GM12878 (cell line): ENCODE results near the gene POLR2I. TPM values are rescaled to one million over a fixed set of nuclear protein-coding genes. Genes with fewer than 3 reads are reported as not detected.

Experiments used
- ATAC-seq: fragments of 200-7000 bp; cut with Tn5 transposase; 3 replicates; pipeline ENCODE4 v1.9.1; 2020; ENCODE audit warnings: mild to moderate bottlenecking, moderate library complexity
- BruUV-seq: library from RNA; stranded (reverse); fragments of 400-500 nt; replicated peaks from 2 replicates; lab custom pipeline; 2021; lab: Mats Ljungman, UMichigan
- CTCF ChIA-PET: fragments of 300-600 bp; sonication (Branson Sonifier 250); formaldehyde crosslinking; extraction: SDS; loops from one replicate; lab custom pipeline; 2021; ENCODE audit warnings: inconsistent platforms; lab: Yijun Ruan, JAX
- POLR2A ChIA-PET: fragments of 350-600 bp; formaldehyde crosslinking; extraction: SDS; loops from one replicate; lab custom pipeline; 2021; ENCODE audit warnings: inconsistent platforms; lab: Charles Lee
- RAD21 ChIA-PET: fragments of 300-600 bp; sonication (Branson Sonifier 250); formaldehyde crosslinking; loops from one replicate; lab custom pipeline; 2023; ENCODE audit warnings: antibody characterized with exemption; ENCODE audit not compliant: unreplicated experiment; lab: Charles Lee
- SMC1A ChIA-PET: fragments of 300-600 bp; sonication (Branson Sonifier 250); formaldehyde crosslinking; loops from one replicate; lab custom pipeline; 2023; ENCODE audit not compliant: unreplicated experiment, uncharacterized antibody; lab: Charles Lee
- DNase-seq: peaks from one replicate; pipeline ENCODE4 v3.0.0-alpha.2; 2011; ENCODE audit warnings: low read depth, low spot score
- FAIRE-seq: peaks from 3 replicates; lab custom pipeline; 2011; peaks lifted over from hg19 to GRCh38; lab: Jason Lieb, UNC
- H2AFZ ChIP-seq: 2 replicates; pipeline ENCODE4 v1.6.0; 2011; ENCODE audit warnings: low read depth, low read length, control low read depth; ENCODE audit not compliant: control insufficient read depth
- H3K27ac ChIP-seq: 2 replicates; pipeline ENCODE4 v1.5.1; 2011; ENCODE audit warnings: control low read depth; ENCODE audit not compliant: control insufficient read depth, insufficient read depth
- H3K27me3 ChIP-seq, 2 experiments: replicated peaks in 1 of 2; 2 replicates each; pipeline versions ENCODE4 v1.6.0 to v1.6.1; 2011; ENCODE audit warnings: low read length in 1 of 2; ENCODE audit not compliant: control insufficient read depth in 2 of 2, insufficient read depth in 2 of 2
- H3K36me3 ChIP-seq, 2 experiments: 2 replicates each; pipeline ENCODE4 v1.5.1; 2011; ENCODE audit warnings: low read length in 1 of 2; ENCODE audit not compliant: control insufficient read depth in 2 of 2, insufficient read depth in 2 of 2
- H3K4me1 ChIP-seq: 2 replicates; pipeline ENCODE4 v1.6.1; 2011; ENCODE audit warnings: mild to moderate bottlenecking, low read length, moderate library complexity, mixed read lengths; ENCODE audit not compliant: control insufficient read depth, insufficient read depth
- H3K4me2 ChIP-seq: 2 replicates; pipeline ENCODE4 v1.6.0; 2011; ENCODE audit warnings: control low read depth; ENCODE audit not compliant: control insufficient read depth, insufficient read depth
- H3K4me3 ChIP-seq: fragments of 200-600 bp; sonication (generic); 2 replicates; pipeline ENCODE4 v1.5.1; 2016
- H3K79me2 ChIP-seq: 2 replicates; pipeline ENCODE4 v1.6.0; 2011; ENCODE audit warnings: low read length; ENCODE audit not compliant: control insufficient read depth, insufficient read depth
- H3K9ac ChIP-seq: 2 replicates; pipeline ENCODE4 v1.8.0; 2011; ENCODE audit warnings: low read length, control low read depth, mixed read lengths; ENCODE audit not compliant: control insufficient read depth, insufficient read depth
- H3K9me3 ChIP-seq: replicated peaks from 3 replicates; pipeline ENCODE4 v1.5.1; 2011; ENCODE audit warnings: mild to moderate bottlenecking, low read length; ENCODE audit not compliant: control insufficient read depth, insufficient read depth
- H4K20me1 ChIP-seq: 2 replicates; pipeline ENCODE4 v1.6.0; 2011; ENCODE audit not compliant: control insufficient read depth, insufficient read depth
- BACH1 ChIP-seq: fragments of 450-650 bp; IDR thresholded peaks from 2 replicates; pipeline ENCODE4 v1.6.1; 2017; ENCODE audit warnings: mild to moderate bottlenecking, borderline replicate concordance
- FOXK2 ChIP-seq: fragments of 450-650 bp; IDR thresholded peaks from 2 replicates; pipeline ENCODE4 v1.6.1; 2017; ENCODE audit warnings: mild to moderate bottlenecking, moderate library complexity
- HCFC1 ChIP-seq: fragments of 150-350 bp; IDR thresholded peaks from 2 replicates; pipeline ENCODE4 v1.6.1; 2014; ENCODE audit warnings: low read length
- LARP7 ChIP-seq: fragments of 450-650 bp; IDR thresholded peaks from 2 replicates; pipeline ENCODE4 v1.6.1; 2017; ENCODE audit warnings: mild to moderate bottlenecking
- POLR2AphosphoS5 ChIP-seq: IDR thresholded peaks from 2 replicates; pipeline ENCODE4 v1.6.1; 2011; ENCODE audit warnings: mild to moderate bottlenecking, low read length, inconsistent platforms
- RAD51 ChIP-seq: fragments of 450-650 bp; IDR thresholded peaks from 2 replicates; pipeline ENCODE4 v1.6.1; 2016; ENCODE audit warnings: moderate library complexity, mild to moderate bottlenecking, inconsistent platforms
- STAT1 ChIP-seq: fragments of 450-650 bp; conservative IDR thresholded peaks from 2 replicates; pipeline ENCODE4 v1.6.1; 2014; ENCODE audit warnings: antibody characterized with exemption, mild to moderate bottlenecking
- TCF3 ChIP-seq: IDR thresholded peaks from 2 replicates; pipeline ENCODE4 v1.6.1; 2012; ENCODE audit warnings: low read depth, mild to moderate bottlenecking, low read length, borderline replicate concordance; ENCODE audit not compliant: insufficient read depth
- TCF7 ChIP-seq: IDR thresholded peaks from 2 replicates; pipeline ENCODE4 v1.6.1; 2014; ENCODE audit warnings: antibody characterized with exemption, borderline replicate concordance
- ZSCAN29 ChIP-seq: fragments of 450-650 bp; IDR thresholded peaks from 2 replicates; pipeline ENCODE4 v1.6.1; 2017; ENCODE audit warnings: mild to moderate bottlenecking, moderate library complexity
- WGBS: methylation state at CpG from one replicate; pipeline ENCODE4 v1.1.6; 2016; ENCODE audit warnings: low lambda C conversion rate; ENCODE audit not compliant: insufficient replicate concordance, insufficient coverage; ENCODE audit errors: missing lambda C conversion rate; 5-methylcytosine and 5-hydroxymethylcytosine counted together
- in situ Hi-C: fragments of 300-500 bp; cut with MboI; formaldehyde crosslinking; loops from 9 replicates; pipeline ENCODE4 v1.14.3; 2018; ENCODE audit warnings: mixed read lengths
- intact Hi-C: fragments of 100-400 bp; cut with micrococcal nuclease; formaldehyde crosslinking; loops from one replicate; pipeline ENCODE4 v1.14.2; 2022; ENCODE audit not compliant: unreplicated experiment
- polyA plus RNA-seq, 11 experiments: library from polyadenylated mRNA; depleted of rRNA in 4 of 11; unstranded in 6 of 11; stranded (reverse) in 5 of 11; fragments of >200 nt; fragmentation: Nextera tagmentation in 4 of 11; fragmentation: Illumina TruSeq in 1 of 11; extraction: Ambion mirVana in 4 of 11; extraction: Trizol in 1 of 11; gene quantifications; 1 replicate in 1 of 11; 2 replicates in 10 of 11; pipeline versions ENCODE4 v1.2.1 to v1.2.3, GENCODE V29; 2011 to 2016; ENCODE audit warnings: inconsistent platforms in 2 of 11, missing spikeins in 2 of 11, low read depth in 1 of 11
- total RNA-seq, 4 experiments: library from RNA; depleted of rRNA in 3 of 4; stranded (reverse); fragments of >200 nt in 3 of 4; fragmentation: Illumina TruSeq in 1 of 4; extraction: Trizol in 1 of 4; gene quantifications; 2 replicates each; pipeline versions ENCODE4 v1.2.1 to v1.2.3, GENCODE V29; 2013 to 2021
- TF ChIP-seq, protein P1 (sequence below): IDR thresholded peaks from 2 replicates; pipeline ENCODE4 v1.6.1; 2011; ENCODE audit warnings: borderline replicate concordance, low read depth, mild to moderate bottlenecking, moderate library complexity, low read length; ENCODE audit not compliant: insufficient read depth, poor library complexity, severe bottlenecking

Gene POLR2I
- total and polyA plus RNA-seq, 10 of the 15 experiments (the other 5 are each of a cell fraction or from before 2014, with no cell fraction given): 30.9 to 272 (median 202) TPM

- WGBS: 96% methylated on average over 9 of the region's 9 CpGs
- no peak for TF ChIP-seq LARP7
- no peak for TF ChIP-seq TCF3
- no peak for TF ChIP-seq TCF7
- no peak for TF ChIP-seq STAT1
- TF ChIP-seq ZSCAN29: no peak
- no peak for TF ChIP-seq FOXK2
- TF ChIP-seq BACH1: no peak
- no peak for TF ChIP-seq HCFC1
- no peak for TF ChIP-seq RAD51
- no peak overlapping the region for H3K27ac ChIP-seq
- DNase-seq: no peak
- no peak overlapping the region for H3K4me3 ChIP-seq
- POLR2A ChIA-PET: no interaction called here
- intact Hi-C loops: no loop called here
- no peak overlapping the region for H3K4me2 ChIP-seq
- RAD21 ChIA-PET: no interaction called here
- CTCF ChIA-PET: no interaction called here
- H3K9me3 ChIP-seq: no peaks in the 10 kb centered on the region
- BruUV-seq: no TSS peak
- FAIRE-seq: no peak
- peaks cover 6% of the 10 kb centered on the region for H4K20me1 ChIP-seq
- H2AFZ ChIP-seq: no peak overlapping the region
- H3K27me3 ChIP-seq: no peaks in the 10 kb centered on the region
- H3K4me1 ChIP-seq: peaks cover 6% of the 10 kb centered on the region; the same call in 1 of the 2 replicates
- no peak for ATAC-seq
- in situ Hi-C loops: no loop called here
- H3K9ac ChIP-seq: no peak overlapping the region
- SMC1A ChIA-PET: no interaction called here
- peaks cover 11 to 17% of the 10 kb centered on the region in 2 experiments; a peak in 3 of 4 replicates for H3K36me3 ChIP-seq
- peaks cover 16% of the 10 kb centered on the region for H3K79me2 ChIP-seq
Measured at GRCh38 chr19:36142496-36142895, 27.8 kb upstream of the POLR2I start.

GRCh38 chr19:36142046-36142445, 27.4 kb upstream of the POLR2I start:
- peaks cover 6% of the 10 kb centered on the region for H4K20me1 ChIP-seq
- H3K27ac ChIP-seq: no peak overlapping the region
- TF ChIP-seq POLR2AphosphoS5: no peak
- TF ChIP-seq, protein P1, sequence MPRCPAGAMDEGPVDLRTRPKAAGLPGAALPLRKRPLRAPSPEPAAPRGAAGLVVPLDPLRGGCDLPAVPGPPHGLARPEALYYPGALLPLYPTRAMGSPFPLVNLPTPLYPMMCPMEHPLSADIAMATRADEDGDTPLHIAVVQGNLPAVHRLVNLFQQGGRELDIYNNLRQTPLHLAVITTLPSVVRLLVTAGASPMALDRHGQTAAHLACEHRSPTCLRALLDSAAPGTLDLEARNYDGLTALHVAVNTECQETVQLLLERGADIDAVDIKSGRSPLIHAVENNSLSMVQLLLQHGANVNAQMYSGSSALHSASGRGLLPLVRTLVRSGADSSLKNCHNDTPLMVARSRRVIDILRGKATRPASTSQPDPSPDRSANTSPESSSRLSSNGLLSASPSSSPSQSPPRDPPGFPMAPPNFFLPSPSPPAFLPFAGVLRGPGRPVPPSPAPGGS: no peak
- TF ChIP-seq, all 136 proteins: peak for 0
- ChIA-PET POLR2A (no interaction called here), CTCF (no interaction called here), RAD21 (no interaction called here), SMC1A (no interaction called here)
- no peaks in the 10 kb centered on the region for H3K27me3 ChIP-seq
- in situ Hi-C loops: no loop called here
- H3K4me1 ChIP-seq: peaks cover 6% of the 10 kb centered on the region; the same call in 1 of the 2 replicates
- H3K79me2 ChIP-seq: peaks cover 16% of the 10 kb centered on the region
- BruUV-seq: no TSS peak
- H3K4me2 ChIP-seq: peak overlapping the region; percentile 89; the same call in 1 of the 2 replicates
- H3K9me3 ChIP-seq: no peaks in the 10 kb centered on the region
- no peak overlapping the region for H2AFZ ChIP-seq
- no peak for DNase-seq
- no peak overlapping the region; the same call in 1 of the 2 replicates for H3K4me3 ChIP-seq
- ATAC-seq: no peak
- 93% methylated on average over 12 of the region's 14 CpGs for WGBS
- no peak overlapping the region for H3K9ac ChIP-seq
- no peak for FAIRE-seq
- H3K36me3 ChIP-seq: peaks cover 11 to 16% of the 10 kb centered on the region in 2 experiments; a peak in 3 of 4 replicates
- intact Hi-C loops: no loop called here
